Measurements from ENCODE around the gene ATP10B.
"Not testable (repeated sequence)": the region's sequence is repeated elsewhere in the genome, so short reads cannot be mapped to it uniquely, and the experiment has no call there.

DNA sequence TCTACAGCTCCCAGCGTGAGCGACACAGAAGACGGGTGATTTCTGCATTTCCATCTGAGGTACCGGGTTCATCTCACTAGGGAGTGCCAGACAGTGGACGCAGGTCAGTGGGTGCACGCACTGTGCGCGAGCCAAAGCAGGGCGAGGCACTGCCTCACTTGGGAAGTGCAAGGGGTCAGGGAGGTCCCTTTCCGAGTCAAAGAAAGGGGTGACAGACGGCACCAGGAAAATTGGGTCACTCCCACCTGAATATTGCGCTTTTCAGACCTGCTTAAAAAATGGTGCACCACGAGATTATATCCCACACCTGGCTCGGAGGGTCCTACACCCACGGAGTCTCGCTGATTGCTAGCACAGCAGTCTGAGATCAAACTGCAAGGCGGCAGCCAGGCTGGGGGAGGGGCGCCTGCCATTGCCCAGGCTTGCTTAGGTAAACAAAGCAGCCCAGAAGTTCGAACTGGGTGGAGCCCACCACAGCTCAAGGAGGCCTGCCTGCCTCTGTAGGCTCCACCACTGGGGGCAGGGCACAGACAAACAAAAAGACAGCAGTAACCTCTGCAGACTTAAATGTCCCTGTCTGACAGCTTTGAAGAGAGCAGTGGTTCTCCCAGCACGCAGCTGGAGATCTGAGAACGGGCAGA lies 21.7 kb upstream of the ATP10B start:
- TF ChIP-seq POLR2A (IDR thresholded peaks at IDR 0.05; ENCODE audit: low read length); GATA1 (IDR thresholded peaks at IDR 0.05; ENCODE audit: low read depth, low read length): not testable (repeated sequence)

All from erythroblast (primary cell).